Right hindlimb (tissue), 1 donor: ENCODE results near the gene ELL2.

Experiments used
- DNase-seq: peaks from one replicate; pipeline ENCODE4 v3.0.0-alpha.2; 2018

Gene ELL2

GRCh38 chr5:95835682-95836385 is 125.8 kb downstream of the ELL2 start:
- DNase-seq, result no peak
